HuH-7 (cell line): Measurements from ENCODE around the gene MRPS11.
"Not testable (repeated sequence)": the region's sequence is repeated elsewhere in the genome, so short reads cannot be mapped to it uniquely, and the experiment has no call there.

Experiments
- DNase-seq: peaks from one replicate; pipeline ENCODE4 v3.0.0; 2011; ENCODE audit warnings: low spot score

Gene MRPS11

GRCh38 chr15:88490036-88490435 is 22.5 kb downstream of the MRPS11 start:
- no peak for DNase-seq

DNA sequence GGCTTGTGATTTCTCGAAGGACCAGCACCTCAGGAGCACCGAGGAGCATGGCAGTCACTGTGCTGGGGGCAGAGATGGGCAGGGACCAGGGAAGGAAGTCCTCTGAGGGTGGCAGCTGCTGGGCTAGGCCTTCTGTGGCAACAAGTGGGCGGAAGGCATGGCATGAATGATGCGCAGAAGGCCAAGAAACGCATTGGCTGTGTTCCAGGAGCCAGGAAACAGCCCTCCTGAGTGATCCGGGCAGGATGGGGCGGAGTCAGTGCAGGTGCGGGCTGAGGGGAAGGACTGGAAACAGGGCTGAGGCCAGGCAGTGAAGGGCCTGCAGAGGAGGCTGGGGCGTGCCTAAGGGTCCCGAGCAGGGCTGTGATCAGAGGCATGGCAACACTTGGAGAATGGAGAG is 23.6 kb downstream of the MRPS11 start:
- DNase-seq: no peak

DNA sequence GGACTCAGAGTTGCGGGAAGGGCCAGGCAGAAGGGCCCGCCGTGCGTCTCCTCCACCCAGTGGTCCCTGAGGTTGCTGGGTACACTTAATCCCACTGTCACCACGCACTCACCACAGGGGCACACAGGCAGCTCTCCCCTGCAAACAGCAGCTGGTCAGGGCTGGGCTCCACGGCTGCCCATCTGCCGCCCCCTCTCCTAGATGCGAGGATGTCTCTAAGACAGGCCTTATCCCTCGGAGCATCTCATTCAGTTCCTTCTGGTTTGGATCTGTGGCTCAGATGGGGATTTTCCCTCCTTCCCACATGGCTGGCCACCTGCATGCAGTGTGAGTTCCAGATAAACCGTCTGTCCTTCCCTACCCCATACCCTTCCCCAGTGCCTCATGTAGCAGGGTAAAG is 26.3 kb downstream of the MRPS11 start:
- DNase-seq: no peak

- DNase-seq: no peak
Observed at GRCh38 chr15:88497109-88497765, 29.7 kb downstream of the MRPS11 start.

GRCh38 chr15:88498996-88499395 is 31.5 kb downstream of the MRPS11 start:
- DNase-seq: no peak

DNA sequence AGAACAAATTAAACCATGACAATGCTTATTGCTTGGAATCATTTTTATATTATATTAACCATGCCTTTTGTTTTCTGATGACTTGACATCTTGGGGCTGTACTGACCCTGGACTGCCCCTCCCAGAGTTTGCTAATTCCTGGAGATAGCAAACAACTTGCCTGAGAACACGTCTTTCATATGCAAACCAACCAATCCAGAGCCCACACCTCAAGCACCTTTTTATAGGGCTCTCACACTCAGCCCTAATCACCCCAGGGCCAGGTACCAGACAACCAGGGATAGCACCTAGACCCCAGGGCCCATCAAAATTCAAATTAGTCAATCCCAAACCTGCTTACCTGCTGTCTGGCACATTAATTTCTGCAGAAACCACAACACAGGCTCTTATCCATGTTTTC is 36.9 kb downstream of the MRPS11 start:
- DNase-seq: no peak

GRCh38 chr15:88505721-88506120 is 38.2 kb downstream of the MRPS11 start:
- no peak for DNase-seq

DNA sequence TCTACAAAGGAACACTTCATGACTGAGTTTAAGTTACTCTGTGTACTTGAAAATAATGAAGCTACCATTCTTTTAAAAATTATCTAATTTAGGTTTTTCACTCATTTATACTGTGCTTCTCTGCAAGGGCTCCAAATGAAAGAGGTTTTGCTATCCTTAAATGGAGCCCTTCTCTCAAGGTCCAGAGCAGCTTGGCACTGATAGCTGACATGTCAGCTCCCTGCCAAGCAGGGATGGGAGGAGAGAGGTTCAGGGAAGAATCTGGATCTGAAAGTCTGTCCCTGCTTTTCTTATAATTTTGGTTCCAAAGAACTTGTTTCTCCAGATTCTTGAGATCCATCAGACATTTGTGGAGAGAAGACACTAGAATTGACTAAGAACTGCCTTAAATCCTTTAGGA is 39.1 kb downstream of the MRPS11 start:
- no peak for DNase-seq

DNA sequence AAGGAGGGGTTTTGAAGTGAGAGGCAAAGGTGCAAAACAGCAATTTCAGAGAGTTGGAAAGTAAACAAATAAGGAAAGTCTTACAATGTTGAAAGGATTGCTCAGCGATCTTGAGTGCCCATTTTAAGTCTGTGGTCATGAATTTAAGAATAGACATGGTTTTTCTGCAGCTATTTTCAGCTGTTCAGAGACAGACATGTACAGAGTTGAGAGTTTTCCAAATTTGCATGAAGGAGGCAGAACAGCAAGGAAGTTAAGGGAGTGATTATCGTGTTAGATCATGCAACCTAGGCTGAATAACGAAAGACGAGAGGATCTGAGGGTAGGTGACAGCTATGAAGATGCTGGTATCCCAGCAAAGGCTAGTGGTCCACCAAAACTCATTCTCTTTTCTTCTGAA is 41.8 kb downstream of the MRPS11 start:
- no peak for DNase-seq

DNA sequence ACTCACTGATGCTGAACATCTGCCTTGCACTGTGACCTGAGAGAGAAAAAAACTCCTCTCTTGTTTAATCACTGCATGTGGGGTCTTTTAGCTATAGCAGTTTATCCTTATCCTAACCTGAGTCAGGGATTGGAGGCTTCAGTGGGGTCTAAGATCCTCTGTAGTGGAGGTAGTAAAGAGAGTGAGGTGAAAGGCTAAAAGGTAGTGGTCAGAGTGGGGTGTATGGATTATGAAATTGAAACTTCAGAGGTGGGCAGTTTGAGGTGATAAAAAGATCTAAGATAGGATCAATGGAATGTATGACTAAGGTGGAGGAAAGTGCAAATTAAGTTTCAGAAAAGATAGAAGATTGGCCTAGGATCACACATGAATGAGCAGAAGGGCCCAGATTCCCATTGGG is 42.5 kb downstream of the MRPS11 start:
- DNase-seq: no peak

- no peak for DNase-seq
Observed at GRCh38 chr15:88511161-88511560, 43.7 kb downstream of the MRPS11 start.

- DNase-seq: no peak
Observed at GRCh38 chr15:88512078-88512477, 44.6 kb downstream of the MRPS11 start.

- no peak for DNase-seq
Observed at GRCh38 chr15:88512601-88513000, 45.1 kb downstream of the MRPS11 start.

- DNase-seq: no peak
Observed at GRCh38 chr15:88513195-88513594, 45.7 kb downstream of the MRPS11 start.

DNA sequence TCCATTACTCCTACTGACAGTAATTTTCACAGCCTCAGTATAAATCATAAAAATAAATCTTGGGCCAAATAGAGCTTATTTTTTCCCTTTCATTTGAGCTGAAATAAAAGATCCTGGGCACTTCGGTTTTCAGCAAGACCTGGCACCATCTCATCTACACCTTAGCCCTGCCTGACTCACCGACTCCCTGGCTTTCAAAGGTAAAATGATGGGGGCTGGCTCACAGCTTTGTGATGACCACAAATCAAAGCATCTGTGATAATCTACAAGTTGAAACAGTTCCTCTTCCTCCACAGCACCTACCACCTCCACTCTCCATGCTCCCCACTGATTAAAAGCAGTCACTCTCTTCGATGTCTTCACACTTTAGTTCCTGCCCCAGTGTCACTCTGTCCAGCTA is 51.4 kb downstream of the MRPS11 start:
- no peak for DNase-seq

DNA sequence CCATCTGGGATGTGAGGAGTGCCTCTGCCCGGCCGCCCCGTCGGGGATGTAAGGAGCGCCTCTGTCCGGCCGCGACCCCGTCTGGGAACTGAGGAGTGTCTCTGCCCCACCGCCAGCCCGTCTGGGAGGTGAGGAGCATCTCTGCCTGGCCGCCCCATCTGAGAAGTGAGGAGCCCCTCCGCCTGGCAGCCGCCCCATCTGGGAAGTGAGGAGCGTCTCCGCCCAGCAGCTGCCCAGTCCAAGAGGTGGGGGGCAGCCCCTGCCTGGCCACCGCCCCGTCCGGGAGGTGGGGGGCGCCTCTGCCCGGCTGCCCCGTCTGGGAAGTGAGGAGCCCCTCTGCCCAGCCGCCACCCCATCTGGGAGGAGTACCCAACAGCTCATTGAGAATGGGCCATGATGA is 56.6 kb downstream of the MRPS11 start:
- DNase-seq: not testable (repeated sequence)

- DNase-seq: no peak
Observed at GRCh38 chr15:88525418-88525817, 57.9 kb downstream of the MRPS11 start.

DNA sequence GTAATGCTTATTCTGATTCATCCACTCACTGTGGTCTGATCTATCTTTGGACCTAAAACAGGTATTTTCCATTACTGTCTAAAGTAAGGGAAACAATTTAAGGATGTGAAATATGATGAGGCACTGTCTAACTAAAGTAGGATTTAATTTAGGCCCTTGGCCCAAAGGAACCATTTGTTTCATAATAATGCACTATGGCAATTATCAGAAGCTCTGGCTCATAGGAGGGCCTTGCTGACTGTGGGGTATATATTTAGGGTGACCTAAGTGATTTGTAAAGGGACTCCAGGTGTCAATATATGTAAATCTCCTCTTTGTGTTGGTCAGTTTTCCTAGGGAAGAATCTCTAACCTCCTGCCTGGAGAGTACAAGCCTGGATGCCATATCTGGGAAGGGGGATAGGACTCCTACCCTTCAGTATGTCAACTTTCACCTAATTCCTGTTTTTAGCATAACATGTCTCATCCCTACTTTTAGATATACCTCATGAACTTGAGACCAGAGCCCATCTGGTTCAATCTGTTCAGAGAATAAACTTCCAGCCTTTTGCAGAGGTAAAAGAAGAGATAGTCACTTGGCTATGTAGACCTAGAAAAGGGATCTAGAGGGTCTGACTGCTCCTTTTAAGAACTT is 58.9 kb downstream of the MRPS11 start:
- DNase-seq: no peak

DNA sequence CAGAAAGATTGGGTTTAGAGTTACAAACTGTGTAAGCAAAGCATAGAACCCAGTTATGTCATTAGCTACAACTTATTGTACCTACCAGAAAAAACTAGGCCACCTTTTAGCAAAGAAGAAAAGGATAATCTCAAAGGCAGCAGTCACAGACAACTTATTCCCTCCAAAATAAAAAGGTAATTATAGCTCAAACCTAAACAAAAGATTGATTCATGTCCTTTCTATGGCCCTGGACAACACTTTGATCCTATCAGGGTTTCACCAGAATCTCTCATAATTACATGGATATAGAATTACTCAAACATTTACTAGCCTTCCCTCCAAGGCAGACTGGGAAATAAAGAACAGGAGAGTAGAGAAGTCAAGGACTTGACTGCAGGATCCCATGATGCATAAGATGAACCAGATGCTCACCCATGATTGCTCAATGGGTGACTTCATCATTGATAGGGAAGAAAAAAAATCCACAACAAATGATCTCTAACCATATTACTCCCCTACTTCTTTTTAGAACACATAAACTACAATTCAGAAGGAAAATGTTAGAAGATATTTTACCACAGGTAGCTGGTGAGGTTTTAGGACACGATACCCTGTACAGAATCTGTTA is 61.6 kb downstream of the MRPS11 start:
- DNase-seq: no peak
